WTC11 (cell line): ENCODE results near the gene TRAPPC3. TPM values are rescaled to one million over a fixed set of nuclear protein-coding genes. Genes with fewer than 3 reads are reported as not detected.

Experiments used
- ATAC-seq: fragments of 200-7000 bp; cut with Tn5 transposase; 2 replicates; pipeline ENCODE4 v1.10.0; 2021; ENCODE audit warnings: mild to moderate bottlenecking, moderate library complexity
- CTCF ChIA-PET: fragments of 300-600 bp; sonication (Branson Sonifier 250); formaldehyde crosslinking; loops from one replicate; lab custom pipeline; 2021; ENCODE audit warnings: antibody characterized with exemption; lab: Charles Lee
- POLR2A ChIA-PET: fragments of 350-600 bp; sonication (Branson Sonifier 250); formaldehyde crosslinking; loops from one replicate; lab custom pipeline; 2021; ENCODE audit warnings: antibody characterized with exemption; lab: Charles Lee
- DNase-seq: peaks from one replicate; pipeline ENCODE4 v3.0.0; 2021; ENCODE audit warnings: low spot score
- H3K27ac Mint-ChIP-seq: 2 replicates; pipeline ENCODE4 v1.8.0; 2021; ENCODE audit warnings: mixed read lengths
- H3K27me3 Mint-ChIP-seq: 2 replicates; pipeline ENCODE4 v1.8.0; 2021; ENCODE audit warnings: low read depth, mild to moderate bottlenecking, moderate library complexity, mixed read lengths
- H3K36me3 Mint-ChIP-seq: 2 replicates; pipeline ENCODE4 v1.8.0; 2021; ENCODE audit warnings: mixed read lengths
- H3K4me1 Mint-ChIP-seq: 2 replicates; pipeline ENCODE4 v1.8.0; 2022; ENCODE audit warnings: mixed read lengths
- H3K4me3 Mint-ChIP-seq: 2 replicates; pipeline ENCODE4 v1.8.0; 2021; ENCODE audit warnings: mild to moderate bottlenecking, moderate library complexity, mixed read lengths
- H3K9me3 Mint-ChIP-seq: 2 replicates; pipeline ENCODE4 v1.8.0; 2021; ENCODE audit warnings: mixed read lengths
- CTCF ChIP-seq: fragments of 200-600 bp; IDR thresholded peaks from 2 replicates; pipeline ENCODE4 v1.8.0; 2022; ENCODE audit warnings: antibody characterized with exemption
- ETV6 ChIP-seq: sonication (generic); formaldehyde crosslinking; IDR thresholded peaks from 2 replicates; pipeline ENCODE4 v1.8.1; 2022; ENCODE audit warnings: mild to moderate bottlenecking, missing genetic modification reagents
- GABPB1 ChIP-seq: sonication (generic); formaldehyde crosslinking; IDR thresholded peaks from 2 replicates; pipeline ENCODE4 v1.8.1; 2023; ENCODE audit warnings: mild to moderate bottlenecking, missing genetic modification reagents
- HMGXB4 ChIP-seq: sonication (generic); formaldehyde crosslinking; IDR thresholded peaks from 2 replicates; pipeline ENCODE4 v1.8.1; 2023; ENCODE audit warnings: mild to moderate bottlenecking, moderate library complexity, missing genetic modification reagents
- JAZF1 ChIP-seq: fragments of 250-450 bp; sonication (Bioruptor Pico); IDR thresholded peaks from 2 replicates; pipeline ENCODE4 v1.9.0; 2021; ENCODE audit warnings: moderate library complexity, mild to moderate bottlenecking, inconsistent platforms
- NR3C1 ChIP-seq: sonication (generic); formaldehyde crosslinking; conservative IDR thresholded peaks from 2 replicates; pipeline ENCODE4 v1.8.1; 2023; ENCODE audit warnings: low read depth, mild to moderate bottlenecking, missing genetic modification reagents
- OVOL2 ChIP-seq: fragments of 250-450 bp; sonication (Bioruptor Pico); IDR thresholded peaks from 2 replicates; pipeline ENCODE4 v1.9.0; 2021; ENCODE audit warnings: mild to moderate bottlenecking, borderline replicate concordance
- TEAD1 ChIP-seq: sonication (generic); formaldehyde crosslinking; IDR thresholded peaks from 2 replicates; pipeline ENCODE4 v1.8.0; 2022; ENCODE audit warnings: mild to moderate bottlenecking, missing genetic modification reagents
- TEAD4 ChIP-seq: sonication (generic); formaldehyde crosslinking; IDR thresholded peaks from 2 replicates; pipeline ENCODE4 v1.8.0; 2022; ENCODE audit warnings: mild to moderate bottlenecking, missing genetic modification reagents
- ZNF232 ChIP-seq: sonication (generic); formaldehyde crosslinking; IDR thresholded peaks from 2 replicates; pipeline ENCODE4 v1.8.0; 2022; ENCODE audit warnings: mild to moderate bottlenecking, missing genetic modification reagents
- ZNF263 ChIP-seq: sonication (generic); formaldehyde crosslinking; IDR thresholded peaks from 2 replicates; pipeline ENCODE4 v1.8.1; 2022; ENCODE audit warnings: low read depth, mild to moderate bottlenecking, moderate library complexity, missing genetic modification reagents
- ZNF416 ChIP-seq: fragments of 250-450 bp; sonication (Bioruptor Pico); IDR thresholded peaks from 2 replicates; pipeline ENCODE4 v1.9.0; 2021; ENCODE audit warnings: mild to moderate bottlenecking, inconsistent platforms
- total RNA-seq: library from RNA; stranded (reverse); gene quantifications from 3 replicates; pipeline ENCODE4 v1.2.3, GENCODE V29; 2021
- TF ChIP-seq, protein P1 (sequence below): fragments of 250-450 bp; sonication (Bioruptor Pico); IDR thresholded peaks from 2 replicates; pipeline ENCODE4 v1.9.0; 2021; ENCODE audit warnings: mild to moderate bottlenecking
- TF ChIP-seq, protein P2 (sequence below): sonication (generic); formaldehyde crosslinking; conservative IDR thresholded peaks from 2 replicates; pipeline ENCODE4 v1.8.1; 2023; ENCODE audit warnings: mild to moderate bottlenecking, low read depth, missing genetic modification reagents, moderate library complexity
- TF ChIP-seq, protein P3 (sequence below): sonication (generic); formaldehyde crosslinking; IDR thresholded peaks from 2 replicates; pipeline ENCODE4 v1.8.0; 2022; ENCODE audit warnings: missing genetic modification reagents
- TF ChIP-seq, protein P4 (sequence below): fragments of 250-450 bp; sonication (Bioruptor Pico); IDR thresholded peaks from 2 replicates; pipeline ENCODE4 v1.8.0; 2021; ENCODE audit warnings: mild to moderate bottlenecking
- TF ChIP-seq, protein P5 (sequence below): fragments of 250-450 bp; sonication (Bioruptor Pico); conservative IDR thresholded peaks from 2 replicates; pipeline ENCODE4 v1.9.0; 2021; ENCODE audit warnings: mild to moderate bottlenecking

Gene TRAPPC3
- total RNA-seq, 1 experiment from 2014 or later, result 48.9 TPM

- ChIA-PET CTCF (interaction anchor here (3.6 to 3.9 kb wide), 2 partner anchors 40 to 94 kb away, joined by 41 to 142 read pairs; no protein-coding TSS in a partner anchor), POLR2A (no interaction called here)
- Mint-ChIP-seq H3K36me3 (peaks cover 26% of the 10 kb centered on the region), H3K4me3 (no peak overlapping the region), H3K27me3 (no peaks in the 10 kb centered on the region), H3K4me1 (peaks cover 20% of the 10 kb centered on the region), H3K9me3 (no peaks in the 10 kb centered on the region), H3K27ac (no peak overlapping the region)
- ATAC-seq (no peak), DNase-seq (no peak)
- TF ChIP-seq, protein P1, sequence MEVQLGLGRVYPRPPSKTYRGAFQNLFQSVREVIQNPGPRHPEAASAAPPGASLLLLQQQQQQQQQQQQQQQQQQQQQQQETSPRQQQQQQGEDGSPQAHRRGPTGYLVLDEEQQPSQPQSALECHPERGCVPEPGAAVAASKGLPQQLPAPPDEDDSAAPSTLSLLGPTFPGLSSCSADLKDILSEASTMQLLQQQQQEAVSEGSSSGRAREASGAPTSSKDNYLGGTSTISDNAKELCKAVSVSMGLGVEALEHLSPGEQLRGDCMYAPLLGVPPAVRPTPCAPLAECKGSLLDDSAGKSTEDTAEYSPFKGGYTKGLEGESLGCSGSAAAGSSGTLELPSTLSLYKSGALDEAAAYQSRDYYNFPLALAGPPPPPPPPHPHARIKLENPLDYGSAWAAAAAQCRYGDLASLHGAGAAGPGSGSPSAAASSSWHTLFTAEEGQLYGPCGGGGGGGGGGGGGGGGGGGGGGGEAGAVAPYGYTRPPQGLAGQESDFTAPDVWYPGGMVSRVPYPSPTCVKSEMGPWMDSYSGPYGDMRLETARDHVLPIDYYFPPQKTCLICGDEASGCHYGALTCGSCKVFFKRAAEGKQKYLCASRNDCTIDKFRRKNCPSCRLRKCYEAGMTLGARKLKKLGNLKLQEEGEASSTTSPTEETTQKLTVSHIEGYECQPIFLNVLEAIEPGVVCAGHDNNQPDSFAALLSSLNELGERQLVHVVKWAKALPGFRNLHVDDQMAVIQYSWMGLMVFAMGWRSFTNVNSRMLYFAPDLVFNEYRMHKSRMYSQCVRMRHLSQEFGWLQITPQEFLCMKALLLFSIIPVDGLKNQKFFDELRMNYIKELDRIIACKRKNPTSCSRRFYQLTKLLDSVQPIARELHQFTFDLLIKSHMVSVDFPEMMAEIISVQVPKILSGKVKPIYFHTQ (CRISPR knock-in tag), result no peak
- no peak for TF ChIP-seq ZNF416
- no peak for TF ChIP-seq TEAD1 (CRISPR knock-in tag)
- TF ChIP-seq ZNF263, result no peak
- TF ChIP-seq GABPB1 (CRISPR knock-in tag), result no peak
- TF ChIP-seq TEAD4 (CRISPR knock-in tag), result no peak
- TF ChIP-seq NR3C1 (CRISPR knock-in tag), result no peak
- TF ChIP-seq HMGXB4 (CRISPR knock-in tag), result no peak
- TF ChIP-seq, protein P2, sequence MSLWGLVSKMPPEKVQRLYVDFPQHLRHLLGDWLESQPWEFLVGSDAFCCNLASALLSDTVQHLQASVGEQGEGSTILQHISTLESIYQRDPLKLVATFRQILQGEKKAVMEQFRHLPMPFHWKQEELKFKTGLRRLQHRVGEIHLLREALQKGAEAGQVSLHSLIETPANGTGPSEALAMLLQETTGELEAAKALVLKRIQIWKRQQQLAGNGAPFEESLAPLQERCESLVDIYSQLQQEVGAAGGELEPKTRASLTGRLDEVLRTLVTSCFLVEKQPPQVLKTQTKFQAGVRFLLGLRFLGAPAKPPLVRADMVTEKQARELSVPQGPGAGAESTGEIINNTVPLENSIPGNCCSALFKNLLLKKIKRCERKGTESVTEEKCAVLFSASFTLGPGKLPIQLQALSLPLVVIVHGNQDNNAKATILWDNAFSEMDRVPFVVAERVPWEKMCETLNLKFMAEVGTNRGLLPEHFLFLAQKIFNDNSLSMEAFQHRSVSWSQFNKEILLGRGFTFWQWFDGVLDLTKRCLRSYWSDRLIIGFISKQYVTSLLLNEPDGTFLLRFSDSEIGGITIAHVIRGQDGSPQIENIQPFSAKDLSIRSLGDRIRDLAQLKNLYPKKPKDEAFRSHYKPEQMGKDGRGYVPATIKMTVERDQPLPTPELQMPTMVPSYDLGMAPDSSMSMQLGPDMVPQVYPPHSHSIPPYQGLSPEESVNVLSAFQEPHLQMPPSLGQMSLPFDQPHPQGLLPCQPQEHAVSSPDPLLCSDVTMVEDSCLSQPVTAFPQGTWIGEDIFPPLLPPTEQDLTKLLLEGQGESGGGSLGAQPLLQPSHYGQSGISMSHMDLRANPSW (CRISPR knock-in tag), result no peak
- TF ChIP-seq JAZF1 (CRISPR knock-in tag), result no peak
- no peak for TF ChIP-seq CTCF
- no peak for TF ChIP-seq ZNF232 (CRISPR knock-in tag)
- TF ChIP-seq, protein P3, sequence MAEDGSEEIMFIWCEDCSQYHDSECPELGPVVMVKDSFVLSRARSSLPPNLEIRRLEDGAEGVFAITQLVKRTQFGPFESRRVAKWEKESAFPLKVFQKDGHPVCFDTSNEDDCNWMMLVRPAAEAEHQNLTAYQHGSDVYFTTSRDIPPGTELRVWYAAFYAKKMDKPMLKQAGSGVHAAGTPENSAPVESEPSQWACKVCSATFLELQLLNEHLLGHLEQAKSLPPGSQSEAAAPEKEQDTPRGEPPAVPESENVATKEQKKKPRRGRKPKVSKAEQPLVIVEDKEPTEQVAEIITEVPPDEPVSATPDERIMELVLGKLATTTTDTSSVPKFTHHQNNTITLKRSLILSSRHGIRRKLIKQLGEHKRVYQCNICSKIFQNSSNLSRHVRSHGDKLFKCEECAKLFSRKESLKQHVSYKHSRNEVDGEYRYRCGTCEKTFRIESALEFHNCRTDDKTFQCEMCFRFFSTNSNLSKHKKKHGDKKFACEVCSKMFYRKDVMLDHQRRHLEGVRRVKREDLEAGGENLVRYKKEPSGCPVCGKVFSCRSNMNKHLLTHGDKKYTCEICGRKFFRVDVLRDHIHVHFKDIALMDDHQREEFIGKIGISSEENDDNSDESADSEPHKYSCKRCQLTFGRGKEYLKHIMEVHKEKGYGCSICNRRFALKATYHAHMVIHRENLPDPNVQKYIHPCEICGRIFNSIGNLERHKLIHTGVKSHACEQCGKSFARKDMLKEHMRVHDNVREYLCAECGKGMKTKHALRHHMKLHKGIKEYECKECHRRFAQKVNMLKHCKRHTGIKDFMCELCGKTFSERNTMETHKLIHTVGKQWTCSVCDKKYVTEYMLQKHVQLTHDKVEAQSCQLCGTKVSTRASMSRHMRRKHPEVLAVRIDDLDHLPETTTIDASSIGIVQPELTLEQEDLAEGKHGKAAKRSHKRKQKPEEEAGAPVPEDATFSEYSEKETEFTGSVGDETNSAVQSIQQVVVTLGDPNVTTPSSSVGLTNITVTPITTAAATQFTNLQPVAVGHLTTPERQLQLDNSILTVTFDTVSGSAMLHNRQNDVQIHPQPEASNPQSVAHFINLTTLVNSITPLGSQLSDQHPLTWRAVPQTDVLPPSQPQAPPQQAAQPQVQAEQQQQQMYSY (CRISPR knock-in tag), result no peak
- TF ChIP-seq, protein P4, sequence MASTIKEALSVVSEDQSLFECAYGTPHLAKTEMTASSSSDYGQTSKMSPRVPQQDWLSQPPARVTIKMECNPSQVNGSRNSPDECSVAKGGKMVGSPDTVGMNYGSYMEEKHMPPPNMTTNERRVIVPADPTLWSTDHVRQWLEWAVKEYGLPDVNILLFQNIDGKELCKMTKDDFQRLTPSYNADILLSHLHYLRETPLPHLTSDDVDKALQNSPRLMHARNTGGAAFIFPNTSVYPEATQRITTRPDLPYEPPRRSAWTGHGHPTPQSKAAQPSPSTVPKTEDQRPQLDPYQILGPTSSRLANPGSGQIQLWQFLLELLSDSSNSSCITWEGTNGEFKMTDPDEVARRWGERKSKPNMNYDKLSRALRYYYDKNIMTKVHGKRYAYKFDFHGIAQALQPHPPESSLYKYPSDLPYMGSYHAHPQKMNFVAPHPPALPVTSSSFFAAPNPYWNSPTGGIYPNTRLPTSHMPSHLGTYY, result no peak
- TF ChIP-seq, protein P5, sequence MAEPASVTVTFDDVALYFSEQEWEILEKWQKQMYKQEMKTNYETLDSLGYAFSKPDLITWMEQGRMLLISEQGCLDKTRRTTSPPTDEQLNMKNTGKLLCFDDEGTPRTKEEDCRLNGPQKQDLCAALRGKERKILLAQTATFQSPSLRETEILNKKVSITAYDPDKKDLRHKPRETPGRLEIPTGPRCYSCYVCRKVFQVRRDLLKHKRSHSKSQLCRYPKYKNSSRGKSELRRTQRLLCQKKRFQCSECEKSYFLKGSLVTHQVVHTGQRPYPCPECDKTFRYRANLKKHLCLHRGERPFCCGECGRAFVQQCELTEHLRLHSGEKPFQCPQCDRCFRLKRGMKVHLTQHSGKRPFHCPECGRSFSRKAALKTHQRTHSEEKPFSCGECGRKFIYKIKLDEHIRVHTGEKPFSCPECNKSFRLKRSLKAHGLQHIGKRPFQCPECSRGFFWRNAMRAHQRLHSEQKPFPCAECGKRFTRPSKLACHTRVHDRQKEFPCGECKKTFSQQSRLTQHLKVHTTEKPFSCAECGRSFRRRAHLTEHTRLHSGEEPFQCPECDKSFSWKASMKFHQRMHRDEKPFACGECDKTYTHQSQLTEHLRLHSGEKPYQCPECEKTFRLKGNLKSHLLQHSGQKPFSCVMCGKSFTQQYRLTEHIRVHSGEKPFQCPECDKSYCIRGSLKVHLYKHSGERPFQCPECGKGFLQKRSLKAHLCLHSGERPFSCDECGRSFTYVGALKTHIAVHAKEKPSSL (CRISPR knock-in tag), result no peak
- TF ChIP-seq OVOL2 (CRISPR knock-in tag), result no peak
- no peak for TF ChIP-seq ETV6 (CRISPR knock-in tag)
Observed at GRCh38 chr1:36094621-36095061, 54.6 kb downstream of the TRAPPC3 start.
